OCI-LY3 (cell line): ENCODE data around the gene SLC37A1.

Experiments used
- H2AFZ ChIP-seq: fragments of 200-600, 300-600 bp; shearing (Covaris generic); 2 replicates; pipeline ENCODE4 v1.6.0; 2014; ENCODE audit warnings: antibody characterized with exemption, low read depth, low read length
- H3K27ac ChIP-seq: fragments of 200-600, 300-600 bp; sonication (generic); 2 replicates; pipeline ENCODE4 v1.5.1; 2014; ENCODE audit warnings: mild to moderate bottlenecking, low read length, moderate library complexity, mixed read lengths
- H3K27me3 ChIP-seq: fragments of 200-600, 300-600 bp; sonication (generic); 2 replicates; pipeline ENCODE4 v1.6.1; 2014; ENCODE audit warnings: low read depth, low read length, mixed read lengths
- H3K36me3 ChIP-seq: fragments of 200-600, 300-600 bp; sonication (generic); replicated peaks from 2 replicates; pipeline ENCODE3; 2014; ENCODE audit warnings: low read depth, low read length, mixed read lengths
- H3K4me1 ChIP-seq: fragments of 300-600, 200-600 bp; sonication (generic); 2 replicates; pipeline ENCODE4 v1.6.1; 2014; ENCODE audit warnings: low read length, mixed read lengths
- H3K4me2 ChIP-seq: fragments of 200-600, 300-600 bp; sonication (generic); 2 replicates; pipeline ENCODE4 v1.6.1; 2014; ENCODE audit warnings: low read length, mixed read lengths
- H3K4me3 ChIP-seq: fragments of 300-600, 200-600 bp; sonication (generic); 2 replicates; pipeline ENCODE4 v1.5.1; 2014; ENCODE audit warnings: antibody characterized with exemption, mild to moderate bottlenecking, low read length, moderate library complexity
- H3K79me2 ChIP-seq: fragments of 300-600, 200-600 bp; shearing (Covaris generic); 2 replicates; pipeline ENCODE4 v1.6.1; 2014; ENCODE audit warnings: mild to moderate bottlenecking, low read length, mixed read lengths
- H3K9ac ChIP-seq: fragments of 300-600, 200-600 bp; shearing (Covaris generic); 2 replicates; pipeline ENCODE4 v1.6.0; 2014; ENCODE audit warnings: mild to moderate bottlenecking, low read length, moderate library complexity
- H3K9me3 ChIP-seq: fragments of 200-600, 300-600 bp; shearing (Covaris generic); 2 replicates; pipeline ENCODE4 v1.6.1; 2014; ENCODE audit warnings: low read length, mixed read lengths; ENCODE audit not compliant: insufficient read depth
- H4K20me1 ChIP-seq: fragments of 200-600, 300-600 bp; sonication (generic); 2 replicates; pipeline ENCODE4 v1.6.1; 2016; ENCODE audit warnings: low read length, mixed read lengths; ENCODE audit not compliant: insufficient read depth
- CTCF ChIP-seq: fragments of 200-600, 300-600 bp; sonication (generic); IDR thresholded peaks from 2 replicates; pipeline ENCODE4 v1.5.1; 2014; ENCODE audit warnings: antibody characterized with exemption, low read length, low read depth
- EZH2phosphoT487 ChIP-seq: fragments of 200-600 bp; shearing (Covaris generic); IDR thresholded peaks from 2 replicates; pipeline ENCODE4 v1.6.1; 2018; ENCODE audit warnings: antibody characterized with exemption, mixed run types, low read depth

The SLC37A1 gene

GRCh38 chr21:42591170-42591869, 77.7 kb downstream of the SLC37A1 start:
- Histone ChIP-seq H3K4me3 (no peak overlapping the region), H3K27me3 (no peaks in the 10 kb centered on the region), H4K20me1 (no peaks in the 10 kb centered on the region), H2AFZ (no peak overlapping the region), H3K36me3 (no peaks in the 10 kb centered on the region), H3K9ac (no peak overlapping the region), H3K4me2 (no peak overlapping the region), H3K4me1 (peaks cover 9% of the 10 kb centered on the region; the same call in 1 of the 2 replicates), H3K9me3 (no peaks in the 10 kb centered on the region), H3K27ac (no peak overlapping the region), H3K79me2 (no peaks in the 10 kb centered on the region)
- no peak for TF ChIP-seq EZH2phosphoT487
- no peak for TF ChIP-seq CTCF

- Histone ChIP-seq H3K27me3 (no peaks in the 10 kb centered on the region), H2AFZ (0 out of 2 replicates have a peak overlapping the region, but pooled peaks have one; percentile 86), H3K79me2 (no peaks in the 10 kb centered on the region), H3K27ac (no peak overlapping the region), H3K4me1 (peaks cover 9% of the 10 kb centered on the region; the same call in 1 of the 2 replicates), H3K9me3 (no peaks in the 10 kb centered on the region), H3K36me3 (no peaks in the 10 kb centered on the region), H4K20me1 (no peaks in the 10 kb centered on the region), H3K4me3 (no peak overlapping the region), H3K9ac (no peak overlapping the region), H3K4me2 (no peak overlapping the region)
- TF ChIP-seq CTCF (no peak), EZH2phosphoT487 (no peak)
Observed at GRCh38 chr21:42592156-42592820, 78.6 kb downstream of the SLC37A1 start.

GRCh38 chr21:42593007-42593814, 79.6 kb downstream of the SLC37A1 start:
- 0 out of 2 replicates have a peak overlapping the region, but pooled peaks have one; percentile 23 for H3K9ac ChIP-seq
- H3K4me2 ChIP-seq: peak overlapping the region; percentile 93
- H3K27me3 ChIP-seq: no peaks in the 10 kb centered on the region
- H3K27ac ChIP-seq: no peak overlapping the region
- peak overlapping the region; percentile 86 for H2AFZ ChIP-seq
- peak overlapping the region; percentile 74 for H3K4me3 ChIP-seq
- no peaks in the 10 kb centered on the region for H3K9me3 ChIP-seq
- no peaks in the 10 kb centered on the region for H3K79me2 ChIP-seq
- peaks cover 9% of the 10 kb centered on the region; the same call in 1 of the 2 replicates for H3K4me1 ChIP-seq
- H4K20me1 ChIP-seq: no peaks in the 10 kb centered on the region
- H3K36me3 ChIP-seq: no peaks in the 10 kb centered on the region
- TF ChIP-seq EZH2phosphoT487 (no peak), CTCF (peak; percentile 65)
